HepG2 (cell line): ENCODE results near the gene SLC22A4. TPM values are rescaled to one million over a fixed set of nuclear protein-coding genes. Genes with fewer than 3 reads are reported as not detected.

Experiments used
- AGO2 ChIP-seq: fragments of 200-400 bp; formaldehyde crosslinking; optimal IDR thresholded peaks from 2 replicates; pipeline ENCODE3; 2017; ENCODE audit warnings: mild to moderate bottlenecking, low read depth, low read length, moderate library complexity
- ATF7 ChIP-seq, 2 experiments: fragments of 450-650 bp in 1 of 2; sonication (generic) in 1 of 2; formaldehyde crosslinking in 1 of 2; IDR thresholded peaks; 2 replicates each; pipeline versions ENCODE4 v1.4.0 to v1.6.1; 2016 to 2020; ENCODE audit warnings: antibody characterized with exemption in 1 of 2, mild to moderate bottlenecking in 1 of 2, missing genetic modification reagents in 1 of 2
- HNRNPK ChIP-seq: fragments of 200-400 bp; formaldehyde crosslinking; IDR thresholded peaks from 2 replicates; pipeline ENCODE4 v1.6.1; 2018; ENCODE audit warnings: low read length, low read depth, moderate library complexity, mild to moderate bottlenecking; ENCODE audit not compliant: poor library complexity, severe bottlenecking
- NFATC3 ChIP-seq: sonication (generic); formaldehyde crosslinking; IDR thresholded peaks from 2 replicates; pipeline ENCODE4 v1.5.1; 2020; ENCODE audit warnings: mild to moderate bottlenecking, missing genetic modification reagents
- RNF219 ChIP-seq: sonication (generic); formaldehyde crosslinking; IDR thresholded peaks from 2 replicates; pipeline ENCODE4 v1.5.0; 2020; ENCODE audit warnings: mild to moderate bottlenecking, missing genetic modification reagents
- TOE1 ChIP-seq: sonication (generic); formaldehyde crosslinking; IDR thresholded peaks from 2 replicates; pipeline ENCODE4 v1.4.0; 2020; ENCODE audit warnings: mild to moderate bottlenecking, missing genetic modification reagents
- XRCC5 ChIP-seq: fragments of 200-400 bp; formaldehyde crosslinking; optimal IDR thresholded peaks from 2 replicates; pipeline ENCODE3; 2017; ENCODE audit warnings: mild to moderate bottlenecking, low read length
- ZBTB34 ChIP-seq: sonication (generic); formaldehyde crosslinking; IDR thresholded peaks from 2 replicates; pipeline ENCODE4 v1.8.0; 2022; ENCODE audit warnings: mild to moderate bottlenecking, missing genetic modification reagents
- ZNF142 ChIP-seq: sonication (generic); formaldehyde crosslinking; IDR thresholded peaks from 2 replicates; pipeline ENCODE4 v1.4.0; 2020; ENCODE audit warnings: missing genetic modification reagents
- polyA plus RNA-seq, 8 experiments: library from polyadenylated mRNA; depleted of rRNA in 3 of 8; stranded (reverse) in 7 of 8; unstranded in 1 of 8; fragments of >200 nt; fragmentation: Illumina TruSeq in 4 of 8; extraction: Trizol in 4 of 8; gene quantifications; 2 replicates each; pipeline versions ENCODE4 v1.2.1 to v1.2.3, GENCODE V29; 2011 to 2016; ENCODE audit warnings: low read depth in 4 of 8, missing spikeins in 1 of 8, mixed read lengths in 1 of 8; ENCODE audit not compliant: insufficient read depth in 1 of 8
- total RNA-seq, 5 experiments: library from RNA; depleted of rRNA; stranded (reverse); fragments of >200 nt; fragmentation: Illumina TruSeq; extraction: Trizol; gene quantifications; 2 replicates each; pipeline ENCODE4 v1.2.3, GENCODE V29; 2016; ENCODE audit warnings: low read depth in 1 of 5
- TF ChIP-seq, protein P1 (sequence below): sonication (generic); formaldehyde crosslinking; IDR thresholded peaks from 2 replicates; pipeline ENCODE4 v1.5.0; 2020; ENCODE audit warnings: mild to moderate bottlenecking, missing genetic modification reagents
- TF ChIP-seq, protein P2 (sequence below): IDR thresholded peaks from 2 replicates; pipeline ENCODE4 v1.6.1; 2016; ENCODE audit warnings: mild to moderate bottlenecking, missing biosample characterization, missing genetic modification reagents
- TF ChIP-seq, protein P3 (sequence below): sonication (generic); formaldehyde crosslinking; IDR thresholded peaks from 2 replicates; pipeline ENCODE4 v1.4.0; 2020; ENCODE audit warnings: mild to moderate bottlenecking, low read depth, missing genetic modification reagents

Gene SLC22A4
- total and polyA plus RNA-seq, 2 of the 13 experiments (the other 11 are each of a cell fraction or from before 2014, with no cell fraction given): 0.33 to 0.62 TPM

DNA sequence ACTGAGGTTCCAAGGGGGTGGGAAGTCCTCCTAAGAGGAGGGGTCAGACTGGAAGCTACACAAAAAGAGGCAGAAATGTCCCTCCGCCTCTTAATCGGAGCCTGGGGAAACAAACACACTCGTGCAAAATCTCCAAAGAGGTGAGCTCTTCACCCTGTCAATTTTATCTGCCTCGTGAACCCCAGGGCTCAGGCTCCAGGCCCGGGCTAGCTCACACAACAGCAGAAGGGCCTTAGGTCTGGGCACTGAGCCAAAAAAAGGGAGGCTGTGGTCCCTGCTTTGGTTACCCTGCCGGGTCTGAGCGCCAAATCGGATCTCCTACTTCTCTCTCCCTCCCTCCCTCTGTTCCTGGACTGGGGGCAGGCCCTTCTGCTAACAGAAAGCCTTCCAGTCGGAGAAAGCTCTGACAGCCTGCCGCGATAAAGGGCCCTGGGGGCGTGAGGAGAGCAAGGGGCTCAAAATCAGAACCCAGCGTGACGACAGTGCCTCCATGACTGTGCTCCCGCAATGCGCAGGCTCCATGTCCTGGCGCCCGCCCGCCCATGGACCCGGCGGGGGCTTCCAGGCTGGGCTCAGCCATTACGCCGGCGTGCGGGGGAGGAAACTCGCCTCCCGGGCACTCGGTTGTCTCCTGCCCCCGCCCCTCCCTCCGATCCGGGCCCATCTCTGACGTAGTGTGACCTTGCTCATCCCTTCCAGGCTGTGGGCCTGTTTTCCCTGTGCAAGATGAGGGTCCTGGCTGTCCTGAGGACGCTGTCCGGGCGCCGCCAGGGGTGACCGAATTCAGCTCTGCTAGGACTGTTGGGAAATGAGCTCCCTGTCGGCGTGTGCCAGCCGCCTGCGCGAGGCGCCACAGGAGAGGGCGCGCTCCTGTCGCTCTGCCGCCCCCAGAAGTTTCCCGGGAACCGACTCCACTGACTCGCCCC is 865 bp upstream of the SLC22A4 start (continued):
- TF ChIP-seq, protein P1, sequence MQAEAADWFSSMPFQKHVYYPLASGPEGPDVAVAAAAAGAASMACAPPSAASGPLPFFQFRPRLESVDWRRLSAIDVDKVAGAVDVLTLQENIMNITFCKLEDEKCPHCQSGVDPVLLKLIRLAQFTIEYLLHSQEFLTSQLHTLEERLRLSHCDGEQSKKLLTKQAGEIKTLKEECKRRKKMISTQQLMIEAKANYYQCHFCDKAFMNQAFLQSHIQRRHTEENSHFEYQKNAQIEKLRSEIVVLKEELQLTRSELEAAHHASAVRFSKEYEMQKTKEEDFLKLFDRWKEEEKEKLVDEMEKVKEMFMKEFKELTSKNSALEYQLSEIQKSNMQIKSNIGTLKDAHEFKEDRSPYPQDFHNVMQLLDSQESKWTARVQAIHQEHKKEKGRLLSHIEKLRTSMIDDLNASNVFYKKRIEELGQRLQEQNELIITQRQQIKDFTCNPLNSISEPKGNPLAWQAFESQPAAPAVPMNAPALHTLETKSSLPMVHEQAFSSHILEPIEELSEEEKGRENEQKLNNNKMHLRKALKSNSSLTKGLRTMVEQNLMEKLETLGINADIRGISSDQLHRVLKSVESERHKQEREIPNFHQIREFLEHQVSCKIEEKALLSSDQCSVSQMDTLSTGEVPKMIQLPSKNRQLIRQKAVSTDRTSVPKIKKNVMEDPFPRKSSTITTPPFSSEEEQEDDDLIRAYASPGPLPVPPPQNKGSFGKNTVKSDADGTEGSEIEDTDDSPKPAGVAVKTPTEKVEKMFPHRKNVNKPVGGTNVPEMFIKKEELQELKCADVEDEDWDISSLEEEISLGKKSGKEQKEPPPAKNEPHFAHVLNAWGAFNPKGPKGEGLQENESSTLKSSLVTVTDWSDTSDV: peak; percentile 66; the same call in 1 of the 2 replicates
- peak; percentile 32; the same call in 1 of the 2 replicates for TF ChIP-seq ZBTB34 (CRISPR knock-in tag)
- TF ChIP-seq, protein P2, sequence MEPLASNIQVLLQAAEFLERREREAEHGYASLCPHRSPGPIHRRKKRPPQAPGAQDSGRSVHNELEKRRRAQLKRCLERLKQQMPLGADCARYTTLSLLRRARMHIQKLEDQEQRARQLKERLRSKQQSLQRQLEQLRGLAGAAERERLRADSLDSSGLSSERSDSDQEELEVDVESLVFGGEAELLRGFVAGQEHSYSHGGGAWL (CRISPR knock-in tag): peak; percentile 61; the same call in 1 of the 2 replicates
- TF ChIP-seq HNRNPK: no peak
- peak; percentile 63 for TF ChIP-seq XRCC5
- TF ChIP-seq, protein P3, sequence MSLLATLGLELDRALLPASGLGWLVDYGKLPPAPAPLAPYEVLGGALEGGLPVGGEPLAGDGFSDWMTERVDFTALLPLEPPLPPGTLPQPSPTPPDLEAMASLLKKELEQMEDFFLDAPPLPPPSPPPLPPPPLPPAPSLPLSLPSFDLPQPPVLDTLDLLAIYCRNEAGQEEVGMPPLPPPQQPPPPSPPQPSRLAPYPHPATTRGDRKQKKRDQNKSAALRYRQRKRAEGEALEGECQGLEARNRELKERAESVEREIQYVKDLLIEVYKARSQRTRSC (CRISPR knock-in tag): 0 out of 2 replicates have a peak, but pooled peaks have one; percentile 39
- no peak; the same call in 1 of the 2 replicates for TF ChIP-seq ZNF142
- TF ChIP-seq RNF219 (CRISPR knock-in tag): peak; percentile 19; the same call in 1 of the 2 replicates
- TF ChIP-seq AGO2: peak; percentile 96
- TF ChIP-seq ATF7 (IDR thresholded peaks at IDR 0.05): peak; percentile 14; the same call in 1 of the 2 replicates
- peak; percentile 79; the same call in 1 of the 2 replicates for TF ChIP-seq ATF7 (CRISPR knock-in tag; IDR thresholded peaks at IDR 0.05)
- TF ChIP-seq TOE1: no peak
- TF ChIP-seq NFATC3: 0 out of 2 replicates have a peak, but pooled peaks have one; percentile 83
